ENCODE results near the gene PDE4B. TPM values are rescaled to one million over a fixed set of nuclear protein-coding genes. Genes with fewer than 3 reads are reported as not detected.

The PDE4B gene
- total RNA-seq, 1 donor: 51.0 TPM

- H3K4me3 ChIP-seq (ENCODE audit: low read depth, low read length): no peak overlapping the region
- no peak for DNase-seq (ENCODE audit: low read depth)
- no peak for TF ChIP-seq CTCF (IDR thresholded peaks at IDR 0.05; ENCODE audit: insufficient read depth, low read depth, low read length)
These were observed 431.0 kb downstream of the PDE4B start for GRCh38 chr1:66223681-66224080.

DNA sequence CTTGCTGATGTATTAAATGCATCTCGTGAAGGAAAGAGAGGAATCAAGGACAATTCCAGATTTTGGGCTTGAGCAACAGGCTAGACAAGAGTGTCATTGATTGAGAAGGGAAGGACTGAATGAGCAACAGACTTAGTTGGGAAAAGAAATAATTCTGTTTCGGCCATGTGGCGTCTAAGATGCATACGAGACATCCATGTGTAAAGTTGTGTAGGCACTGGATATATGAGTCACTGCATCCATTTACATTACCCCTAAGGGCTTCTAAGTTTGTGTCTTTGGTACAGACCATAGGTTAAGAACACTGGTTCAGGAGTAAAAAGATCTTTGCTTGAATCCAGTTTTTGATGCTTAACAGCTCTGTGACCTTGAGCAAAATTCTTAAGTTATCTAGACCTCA is 434.3 kb downstream of the PDE4B start:
- DNase-seq (ENCODE audit: low read depth): no peak
- no peak for TF ChIP-seq CTCF (IDR thresholded peaks at IDR 0.05; ENCODE audit: insufficient read depth, low read depth, low read length)
- H3K4me3 ChIP-seq (ENCODE audit: low read depth, low read length): no peak overlapping the region

GRCh38 chr1:66227966-66228365 is 435.3 kb downstream of the PDE4B start:
- DNase-seq (ENCODE audit: low read depth): no peak
- H3K4me3 ChIP-seq (ENCODE audit: low read depth, low read length): no peak overlapping the region
- no peak for TF ChIP-seq CTCF (IDR thresholded peaks at IDR 0.05; ENCODE audit: insufficient read depth, low read depth, low read length)

GRCh38 chr1:66231217-66231616 is 438.5 kb downstream of the PDE4B start:
- TF ChIP-seq CTCF (IDR thresholded peaks at IDR 0.05; ENCODE audit: insufficient read depth, low read depth, low read length): no peak
- no peak for DNase-seq (ENCODE audit: low read depth)
- no peak overlapping the region for H3K4me3 ChIP-seq (ENCODE audit: low read depth, low read length)

DNA sequence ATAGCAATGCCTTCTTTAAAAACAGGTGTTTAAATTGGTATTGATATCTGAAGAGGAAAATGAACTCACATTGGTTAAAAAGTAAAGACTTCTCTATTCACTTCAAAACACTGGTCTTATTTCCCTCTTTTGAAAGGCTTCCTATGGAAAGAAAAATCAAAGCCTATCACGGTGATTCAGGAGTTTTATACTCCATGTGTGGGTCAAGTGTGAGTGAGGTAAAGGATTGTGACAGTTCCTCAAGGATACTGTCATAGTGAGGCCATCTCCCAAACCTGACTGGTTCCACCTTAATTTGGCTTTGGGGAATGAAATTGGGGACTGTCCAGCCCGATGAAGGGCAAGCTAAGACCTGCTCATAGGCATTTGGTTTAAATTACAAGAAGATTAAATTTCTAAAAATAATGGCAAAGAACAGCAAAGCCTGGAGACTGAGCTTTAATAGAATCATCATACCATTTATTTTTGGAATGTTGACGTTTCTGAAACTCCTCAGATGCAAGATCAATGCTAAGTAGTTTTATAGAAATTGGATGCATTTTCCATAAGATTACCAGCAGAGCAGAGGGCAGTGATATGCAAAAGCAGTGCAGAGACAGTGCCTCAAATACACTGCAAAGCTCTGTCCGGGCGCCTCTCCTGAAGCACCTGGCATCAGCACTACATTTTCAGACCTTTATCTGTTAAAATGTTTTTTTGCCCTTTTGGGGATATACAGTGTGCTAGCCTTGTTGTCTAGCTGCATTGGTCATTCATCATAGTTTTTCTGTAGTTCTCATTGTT is 439.2 kb downstream of the PDE4B start:
- no peak overlapping the region for H3K4me3 ChIP-seq (ENCODE audit: low read depth, low read length)
- TF ChIP-seq CTCF (IDR thresholded peaks at IDR 0.05; ENCODE audit: insufficient read depth, low read depth, low read length): no peak
- DNase-seq (ENCODE audit: low read depth): no peak

DNA sequence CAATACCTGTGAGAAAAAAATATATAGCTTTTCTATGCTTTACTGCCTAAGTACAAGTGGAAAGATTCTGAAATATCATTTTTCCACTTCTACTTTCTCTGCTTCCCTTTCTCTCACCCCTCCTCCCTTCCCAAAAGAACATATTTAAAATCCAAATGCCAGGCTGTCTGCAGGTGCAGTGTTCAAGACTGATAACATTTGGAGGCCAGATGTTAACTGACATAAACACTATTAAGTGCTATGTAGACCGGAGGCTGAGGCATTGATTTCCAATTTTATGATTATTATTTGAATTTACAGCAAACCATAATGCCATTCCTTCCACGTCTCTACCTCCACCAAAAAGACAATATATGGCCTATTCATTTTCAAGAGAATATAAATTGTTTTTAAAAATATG is 444.3 kb downstream of the PDE4B start:
- no peak for DNase-seq (ENCODE audit: low read depth)
- no peak for TF ChIP-seq CTCF (IDR thresholded peaks at IDR 0.05; ENCODE audit: insufficient read depth, low read depth, low read length)
- H3K4me3 ChIP-seq (ENCODE audit: low read depth, low read length): no peak overlapping the region

Data from fibroblast of villous mesenchyme (primary cell).